Suprapubic skin (tissue), 4 donors: ENCODE results near the gene GPC1. TPM values are rescaled to one million over a fixed set of nuclear protein-coding genes. Genes with fewer than 3 reads are reported as not detected.

Experiments
- DNase-seq, 2 donors: peaks; one replicate each; pipeline ENCODE4 v3.0.0-alpha.2; 2019; ENCODE audit warnings: low spot score in 2 of 2
- H3K27ac ChIP-seq: fragments of 200-600 bp; sonication (generic); one replicate; pipeline ENCODE4 v1.5.1; 2019
- H3K27me3 ChIP-seq: fragments of 200-600 bp; sonication (generic); one replicate; pipeline ENCODE4 v1.5.1; 2019
- H3K36me3 ChIP-seq: fragments of 200-600 bp; sonication (generic); one replicate; pipeline ENCODE4 v1.5.1; 2019
- H3K4me1 ChIP-seq: fragments of 200-600 bp; sonication (generic); one replicate; pipeline ENCODE4 v1.5.1; 2019
- H3K4me3 ChIP-seq: fragments of 200-600 bp; sonication (generic); one replicate; pipeline ENCODE4 v1.5.1; 2019; ENCODE audit warnings: mild to moderate bottlenecking
- H3K9me3 ChIP-seq: fragments of 200-600 bp; sonication (generic); one replicate; pipeline ENCODE4 v1.5.1; 2019
- CTCF ChIP-seq, 2 donors: fragments of 200-600 bp in 1 of 2; fragments of 450-650 bp in 1 of 2; sonication (generic) in 1 of 2; IDR thresholded peaks; one replicate each; pipeline ENCODE4 v1.5.1; 2016 to 2019; ENCODE audit warnings: antibody characterized with exemption in 2 of 2, mild to moderate bottlenecking in 1 of 2, moderate library complexity in 1 of 2
- EP300 ChIP-seq: sonication (generic); formaldehyde crosslinking; IDR thresholded peaks from one replicate; pipeline ENCODE4 v1.6.1; 2017; ENCODE audit warnings: antibody characterized with exemption
- POLR2A ChIP-seq, 2 donors: fragments of 450-650 bp; IDR thresholded peaks; one replicate each; pipeline ENCODE4 v1.6.1; 2017; ENCODE audit warnings: antibody characterized with exemption in 2 of 2, mild to moderate bottlenecking in 2 of 2, moderate library complexity in 2 of 2
- POLR2AphosphoS5 ChIP-seq, 3 donors: sonication (generic); formaldehyde crosslinking; IDR thresholded peaks; one replicate each; pipeline ENCODE4 v1.6.1; 2017; ENCODE audit warnings: antibody characterized with exemption in 3 of 3
- WGBS: methylation state at CpG from one replicate; pipeline ENCODE4 v1.1.5; 2018; 5-methylcytosine and 5-hydroxymethylcytosine counted together
- total RNA-seq, 4 donors: library from RNA; depleted of rRNA; stranded (reverse); fragments of >200 nt; gene quantifications; one replicate each; pipeline ENCODE4 v1.1.0, GENCODE V29; 2016

GPC1 gene
- total RNA-seq, 4 donors from 2014 or later = 130 to 164 (median 145) TPM

GRCh38 chr2:240426845-240427721, 8.4 kb upstream of the GPC1 start:
- no peaks in the 10 kb centered on the region for H3K27me3 ChIP-seq
- DNase-seq = peak in 1 of 2 donors; percentile 58
- no peaks in the 10 kb centered on the region for H3K36me3 ChIP-seq
- TF ChIP-seq POLR2A (IDR thresholded peaks at IDR 0.05) (no peak), POLR2AphosphoS5 (IDR thresholded peaks at IDR 0.05) (no peak), EP300 (no peak), CTCF (IDR thresholded peaks at IDR 0.05) (no peak)
- no peaks in the 10 kb centered on the region for H3K9me3 ChIP-seq
- H3K4me3 ChIP-seq = no peak overlapping the region
- no peak overlapping the region for H3K27ac ChIP-seq
- WGBS = 71% methylated on average over 14 of the region's 21 CpGs
- H3K4me1 ChIP-seq = no peaks in the 10 kb centered on the region

DNA sequence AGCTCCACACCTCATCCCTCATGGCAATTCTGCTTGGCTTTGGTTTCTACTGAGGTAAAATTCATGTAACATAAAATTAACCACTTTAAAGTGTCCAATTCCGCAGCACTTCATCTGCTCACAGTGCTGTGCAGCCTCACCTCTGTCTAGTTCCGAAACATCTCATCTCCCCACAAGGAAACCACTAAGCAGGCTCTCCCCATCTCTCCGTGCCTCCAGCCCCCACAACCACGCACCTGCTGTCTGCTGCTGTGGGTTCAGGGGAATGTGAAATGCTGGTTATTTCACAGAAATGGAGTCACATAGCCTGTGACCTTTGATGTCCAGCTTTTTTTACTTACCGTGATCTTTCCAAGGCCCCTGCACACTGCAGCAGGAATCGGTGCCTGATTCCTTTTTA, 7.7 kb upstream of the GPC1 start:
- Histone ChIP-seq H3K4me3 (no peak overlapping the region), H3K27ac (no peak overlapping the region), H3K4me1 (peaks cover 5% of the 10 kb centered on the region), H3K36me3 (no peaks in the 10 kb centered on the region), H3K9me3 (no peaks in the 10 kb centered on the region), H3K27me3 (no peaks in the 10 kb centered on the region)
- WGBS = 85% methylated on average over 6 of the region's 6 CpGs
- TF ChIP-seq POLR2AphosphoS5 (IDR thresholded peaks at IDR 0.05) = no peak
- TF ChIP-seq CTCF (IDR thresholded peaks at IDR 0.05) = no peak
- TF ChIP-seq EP300 = no peak
- TF ChIP-seq POLR2A (IDR thresholded peaks at IDR 0.05) = no peak
- DNase-seq = peak in 1 of 2 donors; percentile 58

DNA sequence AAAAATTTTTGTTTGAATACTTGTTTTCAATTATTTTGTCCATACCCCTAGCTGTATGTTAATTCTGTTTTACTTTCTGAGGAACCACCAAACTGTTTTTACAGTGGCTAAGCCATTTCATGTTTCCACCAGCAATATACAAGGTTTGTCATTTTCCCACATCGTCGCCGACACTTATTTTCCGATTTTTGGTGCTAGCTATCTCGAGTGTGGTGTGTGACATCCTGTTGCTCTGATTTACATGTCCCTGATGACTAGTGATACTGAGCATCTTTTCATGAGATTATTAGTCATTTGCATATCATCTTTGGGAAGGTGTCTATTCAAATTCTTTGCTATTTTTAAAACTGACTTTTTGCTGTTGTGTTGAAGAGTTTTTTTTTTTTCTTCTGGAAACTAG, 7.2 kb upstream of the GPC1 start:
- Histone ChIP-seq H3K27me3 (no peaks in the 10 kb centered on the region), H3K9me3 (no peaks in the 10 kb centered on the region), H3K4me3 (no peak overlapping the region), H3K27ac (no peak overlapping the region), H3K36me3 (no peaks in the 10 kb centered on the region), H3K4me1 (peaks cover 10% of the 10 kb centered on the region)
- no peak for DNase-seq
- 77% methylated on average over 5 of the region's 5 CpGs for WGBS
- TF ChIP-seq EP300 (no peak), CTCF (IDR thresholded peaks at IDR 0.05) (no peak), POLR2A (IDR thresholded peaks at IDR 0.05) (no peak), POLR2AphosphoS5 (IDR thresholded peaks at IDR 0.05) (no peak)

- H3K27me3 ChIP-seq = no peaks in the 10 kb centered on the region
These were observed 6.1 kb upstream of the GPC1 start for GRCh38 chr2:240429341-240429871.

More at GRCh38 chr2:240429341-240429871, 6.1 kb upstream of the GPC1 start:
- 94% methylated on average over 3 of the region's 10 CpGs for WGBS
- peak; percentile 42 to 49 for DNase-seq
- Histone ChIP-seq H3K36me3 (no peaks in the 10 kb centered on the region), H3K4me1 (peaks cover 22% of the 10 kb centered on the region), H3K27ac (no peak overlapping the region), H3K4me3 (no peak overlapping the region), H3K9me3 (no peaks in the 10 kb centered on the region)
- TF ChIP-seq EP300 (no peak), POLR2AphosphoS5 (IDR thresholded peaks at IDR 0.05) (no peak), CTCF (IDR thresholded peaks at IDR 0.05) (no peak), POLR2A (IDR thresholded peaks at IDR 0.05) (no peak)
